Bronchial smooth muscle cell (primary cell): ENCODE measurements around the gene MOK. TPM values are rescaled to one million over a fixed set of nuclear protein-coding genes. Genes with fewer than 3 reads are reported as not detected.

Source experiments
- total RNA-seq: library from RNA; depleted of rRNA; stranded (reverse); fragments of >200 nt; gene quantifications from 2 replicates; pipeline ENCODE4 v1.2.1, GENCODE V29; 2014

The MOK gene, protein sequence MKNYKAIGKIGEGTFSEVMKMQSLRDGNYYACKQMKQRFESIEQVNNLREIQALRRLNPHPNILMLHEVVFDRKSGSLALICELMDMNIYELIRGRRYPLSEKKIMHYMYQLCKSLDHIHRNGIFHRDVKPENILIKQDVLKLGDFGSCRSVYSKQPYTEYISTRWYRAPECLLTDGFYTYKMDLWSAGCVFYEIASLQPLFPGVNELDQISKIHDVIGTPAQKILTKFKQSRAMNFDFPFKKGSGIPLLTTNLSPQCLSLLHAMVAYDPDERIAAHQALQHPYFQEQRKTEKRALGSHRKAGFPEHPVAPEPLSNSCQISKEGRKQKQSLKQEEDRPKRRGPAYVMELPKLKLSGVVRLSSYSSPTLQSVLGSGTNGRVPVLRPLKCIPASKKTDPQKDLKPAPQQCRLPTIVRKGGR
- total RNA-seq = 4.6 and 6.6 TPM in 2 replicates

GRCh38 chr14:102304611-102305506 is at the start of gene MOK:
TSS of gene MOK (minus strand) at chr14:102305164. CDS start at chr14:102304968, 196 bp downstream.

DNA sequence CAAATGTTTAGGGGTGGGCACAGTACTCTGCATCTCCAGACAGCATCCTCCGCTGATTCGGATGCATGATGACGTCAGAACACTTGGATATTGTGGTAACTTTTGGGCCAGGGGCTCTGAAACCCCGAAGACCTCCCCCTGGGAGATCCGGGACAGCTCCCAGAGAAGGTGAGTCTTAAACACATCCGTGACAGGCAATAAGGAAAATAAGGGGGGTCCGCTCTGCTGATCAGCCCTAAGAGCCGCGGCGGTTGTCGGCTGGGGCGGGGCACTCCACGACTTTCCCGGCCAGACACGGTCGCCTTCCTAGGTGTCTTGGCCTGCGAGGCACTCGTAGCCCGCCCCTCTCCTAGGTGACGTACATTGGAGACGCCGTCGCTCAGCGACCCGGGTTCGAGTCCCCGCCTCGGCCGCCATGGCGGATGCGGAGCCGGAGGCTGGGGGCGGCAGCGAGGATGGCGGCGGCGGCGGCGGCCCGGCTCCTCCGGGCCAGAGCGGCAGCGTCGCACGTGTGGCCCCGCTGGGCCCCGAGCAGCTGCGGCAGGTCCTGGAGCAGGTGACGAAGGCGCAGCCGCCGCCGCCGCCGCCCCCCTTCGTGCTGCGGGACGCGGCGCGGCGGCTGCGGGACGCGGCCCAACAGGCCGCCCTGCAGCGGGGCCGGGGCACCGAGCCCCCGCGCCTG is 14.5 kb upstream of the MOK start, which contains the start of gene ZNF839:
TSS of gene ZNF839 (plus strand) at position 396 of the 682 bp plus-strand sequence. CDS start at position 416, 20 bp downstream.

Other genes starting within 250 kb of the MOK start
- gene HSP90AA1, start 218.1 kb downstream of the MOK start, total RNA-seq = 200 and 226 TPM in 2 replicates
- gene WDR20, start 165.3 kb downstream of the MOK start, total RNA-seq = 14.0 and 16.4 TPM in 2 replicates
- 5.6 and 9.0 TPM in 2 replicates for gene ZNF839, start 14.6 kb upstream of the MOK start, total RNA-seq
- gene CINP, start 57.7 kb upstream of the MOK start, total RNA-seq = 42.2 and 45.4 TPM in 2 replicates
- gene TECPR2, start 57.8 kb upstream of the MOK start, total RNA-seq = 10.1 and 10.2 TPM in 2 replicates
- gene ANKRD9, start 204.6 kb upstream of the MOK start, total RNA-seq = 6.6 and 10.7 TPM in 2 replicates